ENCODE measurements around the gene TSPAN14.

DNA sequence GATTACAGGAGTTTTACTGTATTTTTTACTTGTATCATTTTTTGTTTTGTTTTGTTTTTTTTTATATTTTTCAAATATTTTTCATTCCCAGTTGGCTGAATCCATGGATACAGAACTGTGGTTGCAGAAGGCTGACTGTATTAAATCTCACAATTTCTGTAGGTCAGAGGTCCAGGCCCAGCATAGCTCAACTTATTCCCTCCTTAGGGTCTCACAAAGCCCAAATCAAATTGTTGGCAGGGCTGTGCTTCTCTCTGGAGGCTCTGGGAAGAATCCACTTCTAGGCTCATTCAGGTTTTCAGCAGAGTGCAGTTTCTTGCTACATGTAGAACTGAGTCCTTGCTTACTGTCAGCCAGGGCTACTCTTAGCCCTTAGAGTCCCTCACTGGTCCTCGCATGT, 22.6 kb downstream of the TSPAN14 start:
- no peak for TF ChIP-seq MYC (CRISPR knock-in tag; IDR thresholded peaks at IDR 0.05; ENCODE audit: borderline replicate concordance)
- TF ChIP-seq FOXK2 (IDR thresholded peaks at IDR 0.05) = no peak
- no peak for TF ChIP-seq ZSCAN31 (CRISPR knock-in tag; IDR thresholded peaks at IDR 0.05; ENCODE audit: low read depth)
- TF ChIP-seq, protein P1, sequence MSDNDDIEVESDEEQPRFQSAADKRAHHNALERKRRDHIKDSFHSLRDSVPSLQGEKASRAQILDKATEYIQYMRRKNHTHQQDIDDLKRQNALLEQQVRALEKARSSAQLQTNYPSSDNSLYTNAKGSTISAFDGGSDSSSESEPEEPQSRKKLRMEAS (IDR thresholded peaks at IDR 0.05) = no peak
- TF ChIP-seq, protein P2, sequence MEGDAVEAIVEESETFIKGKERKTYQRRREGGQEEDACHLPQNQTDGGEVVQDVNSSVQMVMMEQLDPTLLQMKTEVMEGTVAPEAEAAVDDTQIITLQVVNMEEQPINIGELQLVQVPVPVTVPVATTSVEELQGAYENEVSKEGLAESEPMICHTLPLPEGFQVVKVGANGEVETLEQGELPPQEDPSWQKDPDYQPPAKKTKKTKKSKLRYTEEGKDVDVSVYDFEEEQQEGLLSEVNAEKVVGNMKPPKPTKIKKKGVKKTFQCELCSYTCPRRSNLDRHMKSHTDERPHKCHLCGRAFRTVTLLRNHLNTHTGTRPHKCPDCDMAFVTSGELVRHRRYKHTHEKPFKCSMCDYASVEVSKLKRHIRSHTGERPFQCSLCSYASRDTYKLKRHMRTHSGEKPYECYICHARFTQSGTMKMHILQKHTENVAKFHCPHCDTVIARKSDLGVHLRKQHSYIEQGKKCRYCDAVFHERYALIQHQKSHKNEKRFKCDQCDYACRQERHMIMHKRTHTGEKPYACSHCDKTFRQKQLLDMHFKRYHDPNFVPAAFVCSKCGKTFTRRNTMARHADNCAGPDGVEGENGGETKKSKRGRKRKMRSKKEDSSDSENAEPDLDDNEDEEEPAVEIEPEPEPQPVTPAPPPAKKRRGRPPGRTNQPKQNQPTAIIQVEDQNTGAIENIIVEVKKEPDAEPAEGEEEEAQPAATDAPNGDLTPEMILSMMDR (CRISPR knock-in tag; IDR thresholded peaks at IDR 0.05) = no peak
- no peak for TF ChIP-seq SIN3A (IDR thresholded peaks at IDR 0.05; ENCODE audit: borderline replicate concordance, low read depth, low read length)
- no peak for TF ChIP-seq TAF1 (CRISPR knock-in tag; IDR thresholded peaks at IDR 0.05)
- TF ChIP-seq FOXM1 (CRISPR knock-in tag; IDR thresholded peaks at IDR 0.05) = no peak
- TF ChIP-seq, protein P3, sequence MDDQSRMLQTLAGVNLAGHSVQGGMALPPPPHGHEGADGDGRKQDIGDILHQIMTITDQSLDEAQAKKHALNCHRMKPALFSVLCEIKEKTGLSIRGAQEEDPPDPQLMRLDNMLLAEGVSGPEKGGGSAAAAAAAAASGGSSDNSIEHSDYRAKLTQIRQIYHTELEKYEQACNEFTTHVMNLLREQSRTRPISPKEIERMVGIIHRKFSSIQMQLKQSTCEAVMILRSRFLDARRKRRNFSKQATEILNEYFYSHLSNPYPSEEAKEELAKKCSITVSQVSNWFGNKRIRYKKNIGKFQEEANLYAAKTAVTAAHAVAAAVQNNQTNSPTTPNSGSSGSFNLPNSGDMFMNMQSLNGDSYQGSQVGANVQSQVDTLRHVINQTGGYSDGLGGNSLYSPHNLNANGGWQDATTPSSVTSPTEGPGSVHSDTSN (CRISPR knock-in tag; IDR thresholded peaks at IDR 0.05; ENCODE audit: borderline replicate concordance) = no peak
- no peak for TF ChIP-seq MZF1 (CRISPR knock-in tag; IDR thresholded peaks at IDR 0.05; ENCODE audit: borderline replicate concordance)
- no peak for TF ChIP-seq NCOR1 (IDR thresholded peaks at IDR 0.05; ENCODE audit: borderline replicate concordance, low read length)
- TF ChIP-seq, protein P4, sequence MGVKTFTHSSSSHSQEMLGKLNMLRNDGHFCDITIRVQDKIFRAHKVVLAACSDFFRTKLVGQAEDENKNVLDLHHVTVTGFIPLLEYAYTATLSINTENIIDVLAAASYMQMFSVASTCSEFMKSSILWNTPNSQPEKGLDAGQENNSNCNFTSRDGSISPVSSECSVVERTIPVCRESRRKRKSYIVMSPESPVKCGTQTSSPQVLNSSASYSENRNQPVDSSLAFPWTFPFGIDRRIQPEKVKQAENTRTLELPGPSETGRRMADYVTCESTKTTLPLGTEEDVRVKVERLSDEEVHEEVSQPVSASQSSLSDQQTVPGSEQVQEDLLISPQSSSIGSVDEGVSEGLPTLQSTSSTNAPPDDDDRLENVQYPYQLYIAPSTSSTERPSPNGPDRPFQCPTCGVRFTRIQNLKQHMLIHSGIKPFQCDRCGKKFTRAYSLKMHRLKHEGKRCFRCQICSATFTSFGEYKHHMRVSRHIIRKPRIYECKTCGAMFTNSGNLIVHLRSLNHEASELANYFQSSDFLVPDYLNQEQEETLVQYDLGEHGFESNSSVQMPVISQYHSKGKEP (CRISPR knock-in tag; IDR thresholded peaks at IDR 0.05) = no peak
- TF ChIP-seq ZNF224 (CRISPR knock-in tag; IDR thresholded peaks at IDR 0.05) = no peak
